Esophagus squamous epithelium (tissue), 4 donors: Measurements from ENCODE around the gene PIWIL4.

ENCODE experiments used
- CTCF ChIP-seq, 6 experiments: fragments of 450-650 bp in 4 of 6; fragments of 200-600 bp in 2 of 6; sonication (generic) in 2 of 6; IDR thresholded peaks; one replicate each; pipeline ENCODE4 v1.5.1; 2016 to 2019; ENCODE audit warnings: antibody characterized with exemption in 6 of 6, mild to moderate bottlenecking in 4 of 6, moderate library complexity in 4 of 6
- POLR2A ChIP-seq, 4 donors: fragments of 450-650 bp; IDR thresholded peaks; one replicate each; pipeline ENCODE4 v1.6.1; 2017; ENCODE audit warnings: antibody characterized with exemption in 4 of 4, mild to moderate bottlenecking in 4 of 4, moderate library complexity in 3 of 4

GRCh38 chr11:94583213-94583865 lies 16.2 kb downstream of the PIWIL4 start:
- TF ChIP-seq CTCF (IDR thresholded peaks at IDR 0.05) (no peak), POLR2A (IDR thresholded peaks at IDR 0.05) (no peak)
